Fibroblast of lung (primary cell): Measurements from ENCODE around the gene UBTD1.
"Not testable (repeated sequence)": the region's sequence is repeated elsewhere in the genome, so short reads cannot be mapped to it uniquely, and the experiment has no call there.

Source experiments
- EZH2 ChIP-seq: IDR thresholded peaks from 2 replicates; pipeline ENCODE4 v1.5.1; 2012; ENCODE audit warnings: low read length, control low read depth, mild to moderate bottlenecking; ENCODE audit errors: missing control alignments
- TF ChIP-seq, protein P1 (sequence below), 2 donors: IDR thresholded peaks in 1 of 2; conservative IDR thresholded peaks in 1 of 2; 1 replicate in 1 of 2; 2 replicates in 1 of 2; pipeline ENCODE4 v1.5.1; 2011 to 2012; ENCODE audit warnings: low read length in 2 of 2, control low read depth in 1 of 2, inconsistent platforms in 1 of 2, low read depth in 1 of 2, mild to moderate bottlenecking in 1 of 2

GRCh38 chr10:97479410-97479809, 19.3 kb upstream of the UBTD1 start:
- TF ChIP-seq, protein P1, sequence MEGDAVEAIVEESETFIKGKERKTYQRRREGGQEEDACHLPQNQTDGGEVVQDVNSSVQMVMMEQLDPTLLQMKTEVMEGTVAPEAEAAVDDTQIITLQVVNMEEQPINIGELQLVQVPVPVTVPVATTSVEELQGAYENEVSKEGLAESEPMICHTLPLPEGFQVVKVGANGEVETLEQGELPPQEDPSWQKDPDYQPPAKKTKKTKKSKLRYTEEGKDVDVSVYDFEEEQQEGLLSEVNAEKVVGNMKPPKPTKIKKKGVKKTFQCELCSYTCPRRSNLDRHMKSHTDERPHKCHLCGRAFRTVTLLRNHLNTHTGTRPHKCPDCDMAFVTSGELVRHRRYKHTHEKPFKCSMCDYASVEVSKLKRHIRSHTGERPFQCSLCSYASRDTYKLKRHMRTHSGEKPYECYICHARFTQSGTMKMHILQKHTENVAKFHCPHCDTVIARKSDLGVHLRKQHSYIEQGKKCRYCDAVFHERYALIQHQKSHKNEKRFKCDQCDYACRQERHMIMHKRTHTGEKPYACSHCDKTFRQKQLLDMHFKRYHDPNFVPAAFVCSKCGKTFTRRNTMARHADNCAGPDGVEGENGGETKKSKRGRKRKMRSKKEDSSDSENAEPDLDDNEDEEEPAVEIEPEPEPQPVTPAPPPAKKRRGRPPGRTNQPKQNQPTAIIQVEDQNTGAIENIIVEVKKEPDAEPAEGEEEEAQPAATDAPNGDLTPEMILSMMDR (conservative IDR thresholded peaks at IDR 0.05 in 1 of 2, IDR thresholded peaks at IDR 0.05 in 1 of 2; ENCODE audit: low read depth in 1 of 2, low read length in 2 of 2) = not testable (repeated sequence)
- not testable (repeated sequence) for TF ChIP-seq EZH2
